ENCODE data around the gene SHMT2. TPM values are rescaled to one million over a fixed set of nuclear protein-coding genes. Genes with fewer than 3 reads are reported as not detected.

Gene SHMT2
- total and polyA plus RNA-seq, 7 experiments from 2014 or later: 21.7 to 175 (median 36.1) TPM

- H3K27me3 ChIP-seq (ENCODE audit: control insufficient read depth in 2 of 2, insufficient read depth in 2 of 2, low read length in 2 of 2): no peaks in the 10 kb centered on the region
- H3K4me3 Mint-ChIP-seq: no peak overlapping the region
- ChIA-PET POLR2A (no interaction called here), CTCF (interaction anchor here (0.6 to 1.3 kb wide), 5 partner anchors 8 to 142 kb away, joined by 3 to 4 read pairs (median 3); partner anchors contain the start of gene SHMT2)
- H3K9me3 ChIP-seq (ENCODE audit: control insufficient read depth in 2 of 3, low read length in 3 of 3): no peaks in the 10 kb centered on the region
- peaks cover 0 to 2% (median 0%) of the 10 kb centered on the region in 11 donors for H3K9me3 Mint-ChIP-seq
- H3K36me3 Mint-ChIP-seq: peaks cover 0 to 16% (median 8%) of the 10 kb centered on the region in 5 donors
- DNase-seq (no peak), ATAC-seq (no peak)
- H3K4me3 ChIP-seq (ENCODE audit: low read length): no peak overlapping the region
- H3K4me1 Mint-ChIP-seq: peaks cover 0 to 9% (median 6%) of the 10 kb centered on the region in 7 donors
- H3K4me1 ChIP-seq (ENCODE audit: control insufficient read depth in 2 of 2, insufficient read depth in 2 of 2, low read length in 2 of 2): no peaks in the 10 kb centered on the region
- peaks cover 0 to 4% (median 0%) of the 10 kb centered on the region in 5 donors for H3K27me3 Mint-ChIP-seq
- H3K27ac ChIP-seq (ENCODE audit: low read depth, low read length): no peak overlapping the region
- no peak overlapping the region for H3K27ac Mint-ChIP-seq
- intact Hi-C loops (cut with micrococcal nuclease): no loop called here
- peaks cover 0 to 11% (median 3%) of the 10 kb centered on the region in 3 experiments for H3K36me3 ChIP-seq (ENCODE audit: control insufficient read depth in 2 of 3, insufficient read depth in 3 of 3, low read length in 3 of 3)
Measured at GRCh38 chr12:57250541-57250940, 21.0 kb downstream of the SHMT2 start.

GRCh38 chr12:57250956-57251355 is 21.4 kb downstream of the SHMT2 start, which contains the start of gene STAC3:
TSS of gene STAC3 (minus strand) at chr12:57251187. CDS start at chr12:57249636, 1,551 bp downstream.
- H3K4me3 Mint-ChIP-seq: no peak within 1 kb of the TSS
- CTCF ChIA-PET: interaction anchor here (0.6 to 1.1 kb wide), 4 partner anchors 8 to 143 kb away, joined by 3 to 4 read pairs (median 3); no protein-coding TSS in a partner anchor
- H3K27me3 ChIP-seq (ENCODE audit: control insufficient read depth in 2 of 2, insufficient read depth in 2 of 2, low read length in 2 of 2): no peaks in the 10 kb centered on the region

GRCh38 chr12:57254506-57255280 is 25.2 kb downstream of the SHMT2 start:
- Histone ChIP-seq H3K36me3 (ENCODE audit: control insufficient read depth in 2 of 3, insufficient read depth in 3 of 3, low read length in 3 of 3) (peaks cover 10 to 50% (median 33%) of the 10 kb centered on the region in 3 experiments), H3K4me1 (ENCODE audit: control insufficient read depth in 2 of 2, insufficient read depth in 2 of 2, low read length in 2 of 2) (no peaks in the 10 kb centered on the region), H3K4me3 (ENCODE audit: low read length) (no peak overlapping the region), H3K27ac (ENCODE audit: low read depth, low read length) (no peak overlapping the region), H3K9me3 (ENCODE audit: control insufficient read depth in 2 of 3, low read length in 3 of 3) (no peaks in the 10 kb centered on the region), H3K27me3 (ENCODE audit: control insufficient read depth in 2 of 2, insufficient read depth in 2 of 2, low read length in 2 of 2) (no peaks in the 10 kb centered on the region)
- intact Hi-C loops (cut with micrococcal nuclease): no loop called here
- DNase-seq (no peak), ATAC-seq (no peak)
- H3K36me3 Mint-ChIP-seq: peaks cover 0 to 39% (median 22%) of the 10 kb centered on the region in 5 donors
- ChIA-PET CTCF (interaction anchor here (0.7 to 1.2 kb wide), 2 partner anchors 32 to 466 kb away, joined by 3 to 4 read pairs; no protein-coding TSS in a partner anchor), POLR2A (no interaction called here)
- no peaks in the 10 kb centered on the region for H3K9me3 Mint-ChIP-seq
- H3K27ac Mint-ChIP-seq: peak overlapping the region in 1 of 9 donors; percentile 16
- no peaks in the 10 kb centered on the region for H3K4me1 Mint-ChIP-seq
- H3K27me3 Mint-ChIP-seq: no peaks in the 10 kb centered on the region
- H3K4me3 Mint-ChIP-seq: no peak overlapping the region

More at GRCh38 chr12:57250956-57251355, 21.4 kb downstream of the SHMT2 start, which contains the start of gene STAC3:
- H3K27me3 Mint-ChIP-seq: peaks cover 0 to 4% (median 0%) of the 10 kb centered on the region in 5 donors
- DNase-seq (no peak), ATAC-seq (no peak)
- Histone ChIP-seq H3K4me1 (ENCODE audit: control insufficient read depth in 2 of 2, insufficient read depth in 2 of 2, low read length in 2 of 2) (no peaks in the 10 kb centered on the region), H3K27ac (ENCODE audit: low read depth, low read length) (no peak within 1 kb of the TSS), H3K36me3 (ENCODE audit: control insufficient read depth in 2 of 3, insufficient read depth in 3 of 3, low read length in 3 of 3) (peaks cover 0 to 15% (median 5%) of the 10 kb centered on the region in 3 experiments), H3K4me3 (ENCODE audit: low read length) (no peak within 1 kb of the TSS), H3K9me3 (ENCODE audit: control insufficient read depth in 2 of 3, low read length in 3 of 3) (no peaks in the 10 kb centered on the region)
- POLR2A ChIA-PET: interaction anchor here (0.6 kb wide), 1 partner anchor 8 kb away, joined by 3 read pairs; no protein-coding TSS in a partner anchor
- H3K4me1 Mint-ChIP-seq: peaks cover 0 to 9% (median 6%) of the 10 kb centered on the region in 7 donors
- peaks cover 0 to 2% (median 0%) of the 10 kb centered on the region in 11 donors for H3K9me3 Mint-ChIP-seq
- peaks cover 0 to 19% (median 12%) of the 10 kb centered on the region in 5 donors for H3K36me3 Mint-ChIP-seq
- intact Hi-C loops (cut with micrococcal nuclease): no loop called here
- H3K27ac Mint-ChIP-seq: peak within 1 kb of the TSS in 1 of 9 donors; percentile 41

- ChIA-PET POLR2A (no interaction called here), CTCF (no interaction called here)
- no peak for DNase-seq
- Histone ChIP-seq H3K4me1 (ENCODE audit: control insufficient read depth in 2 of 2, insufficient read depth in 2 of 2, low read length in 2 of 2) (no peaks in the 10 kb centered on the region), H3K4me3 (ENCODE audit: low read length) (no peak overlapping the region), H3K36me3 (ENCODE audit: control insufficient read depth in 2 of 3, insufficient read depth in 3 of 3, low read length in 3 of 3) (peaks cover 10 to 62% (median 38%) of the 10 kb centered on the region in 3 experiments), H3K27ac (ENCODE audit: low read depth, low read length) (no peak overlapping the region), H3K9me3 (ENCODE audit: control insufficient read depth in 2 of 3, low read length in 3 of 3) (no peaks in the 10 kb centered on the region), H3K27me3 (ENCODE audit: control insufficient read depth in 2 of 2, insufficient read depth in 2 of 2, low read length in 2 of 2) (no peaks in the 10 kb centered on the region)
- Mint-ChIP-seq H3K36me3 (peaks cover 5 to 47% (median 29%) of the 10 kb centered on the region in 5 donors), H3K4me3 (no peak overlapping the region), H3K27ac (no peak overlapping the region), H3K4me1 (no peaks in the 10 kb centered on the region), H3K27me3 (no peaks in the 10 kb centered on the region), H3K9me3 (no peaks in the 10 kb centered on the region)
- ATAC-seq: no peak
- intact Hi-C loops (cut with micrococcal nuclease): no loop called here
Measured at GRCh38 chr12:57255916-57256315, 26.4 kb downstream of the SHMT2 start.

- Histone ChIP-seq H3K27ac (ENCODE audit: low read depth, low read length) (no peak overlapping the region), H3K4me3 (ENCODE audit: low read length) (no peak overlapping the region), H3K27me3 (ENCODE audit: control insufficient read depth in 2 of 2, insufficient read depth in 2 of 2, low read length in 2 of 2) (no peaks in the 10 kb centered on the region), H3K9me3 (ENCODE audit: control insufficient read depth in 2 of 3, low read length in 3 of 3) (no peaks in the 10 kb centered on the region), H3K36me3 (ENCODE audit: control insufficient read depth in 2 of 3, insufficient read depth in 3 of 3, low read length in 3 of 3) (peaks cover 22 to 86% (median 42%) of the 10 kb centered on the region in 3 experiments), H3K4me1 (ENCODE audit: control insufficient read depth in 2 of 2, insufficient read depth in 2 of 2, low read length in 2 of 2) (no peaks in the 10 kb centered on the region)
- Mint-ChIP-seq H3K4me3 (no peak overlapping the region), H3K9me3 (no peaks in the 10 kb centered on the region), H3K27ac (peak overlapping the region in 2 of 9 donors; percentile 24 to 46), H3K36me3 (peaks cover 5 to 65% (median 33%) of the 10 kb centered on the region in 5 donors), H3K4me1 (peaks cover 0 to 5% (median 0%) of the 10 kb centered on the region in 7 donors), H3K27me3 (no peaks in the 10 kb centered on the region)
- POLR2A ChIA-PET: interaction anchor here (1.5 kb wide), 1 partner anchor 10 kb away, joined by 3 read pairs; no protein-coding TSS in a partner anchor
- DNase-seq: no peak
- CTCF ChIA-PET: interaction anchor here (0.6 to 1.8 kb wide), 4 partner anchors 18 to 195 kb away, joined by 3 to 7 read pairs (median 3); partner anchors contain the start of gene INHBE
- ATAC-seq: no peak
- intact Hi-C loops (cut with micrococcal nuclease): no loop called here
Measured at GRCh38 chr12:57258977-57259970, 29.8 kb downstream of the SHMT2 start.

GRCh38 chr12:57260366-57260765 is 30.9 kb downstream of the SHMT2 start:
- ChIA-PET CTCF (interaction anchor here (0.6 to 2.2 kb wide), 5 partner anchors 17 to 194 kb away, joined by 3 to 7 read pairs (median 3); partner anchors contain the start of gene INHBE), POLR2A (interaction anchor here (1.5 kb wide), 1 partner anchor 9 kb away, joined by 3 read pairs; no protein-coding TSS in a partner anchor)
- no peak overlapping the region for H3K4me3 Mint-ChIP-seq
- peaks cover 5 to 69% (median 36%) of the 10 kb centered on the region in 5 donors for H3K36me3 Mint-ChIP-seq
- H3K27me3 ChIP-seq (ENCODE audit: control insufficient read depth in 2 of 2, insufficient read depth in 2 of 2, low read length in 2 of 2): no peaks in the 10 kb centered on the region
- no peak overlapping the region for H3K27ac Mint-ChIP-seq
- peaks cover 22 to 84% (median 40%) of the 10 kb centered on the region in 3 experiments for H3K36me3 ChIP-seq (ENCODE audit: control insufficient read depth in 2 of 3, insufficient read depth in 3 of 3, low read length in 3 of 3)
- H3K27ac ChIP-seq (ENCODE audit: low read depth, low read length): no peak overlapping the region
- no peaks in the 10 kb centered on the region for H3K9me3 Mint-ChIP-seq
- intact Hi-C loops (cut with micrococcal nuclease): no loop called here
- DNase-seq: no peak
- no peaks in the 10 kb centered on the region for H3K4me1 ChIP-seq (ENCODE audit: control insufficient read depth in 2 of 2, insufficient read depth in 2 of 2, low read length in 2 of 2)
- ATAC-seq: no peak
- no peaks in the 10 kb centered on the region for H3K9me3 ChIP-seq (ENCODE audit: control insufficient read depth in 2 of 3, low read length in 3 of 3)
- no peaks in the 10 kb centered on the region for H3K27me3 Mint-ChIP-seq
- H3K4me1 Mint-ChIP-seq: peaks cover 0 to 5% (median 0%) of the 10 kb centered on the region in 7 donors
- no peak overlapping the region for H3K4me3 ChIP-seq (ENCODE audit: low read length)

All from naive thymus-derived CD4-positive, alpha-beta T cell (primary cell).